Epithelial cell of proximal tubule (primary cell): ENCODE data around the gene RCAN2. TPM values are rescaled to one million over a fixed set of nuclear protein-coding genes. Genes with fewer than 3 reads are reported as not detected.

Experiments used
- DNase-seq: peaks from one replicate; pipeline ENCODE4 v3.0.0-alpha.2; 2011; ENCODE audit warnings: low read depth
- H3K4me3 ChIP-seq: 2 replicates; pipeline ENCODE4 v1.5.1; 2011; ENCODE audit warnings: low read depth, mild to moderate bottlenecking, low read length
- CTCF ChIP-seq: conservative IDR thresholded peaks from 2 replicates; pipeline ENCODE4 v1.5.1; 2012; ENCODE audit warnings: low read depth, mild to moderate bottlenecking, low read length
- total RNA-seq: library from RNA; depleted of rRNA; stranded (reverse); fragments of >200 nt; gene quantifications from 2 replicates; pipeline ENCODE4 v1.2.3, GENCODE V29; 2015

The RCAN2 gene
- total RNA-seq, 1 donor from 2014 or later = 5.3 TPM

- TF ChIP-seq CTCF = no peak
- DNase-seq = no peak
- peak overlapping the region; percentile 33 for H3K4me3 ChIP-seq
These were observed 133.7 kb downstream of the RCAN2 start for GRCh38 chr6:46357591-46357990.

- H3K4me3 ChIP-seq = no peak overlapping the region
- no peak for TF ChIP-seq CTCF
- no peak for DNase-seq
These were observed 134.7 kb downstream of the RCAN2 start for GRCh38 chr6:46356543-46356942.

- no peak for DNase-seq
- TF ChIP-seq CTCF = no peak
- H3K4me3 ChIP-seq = no peak overlapping the region
These were observed 137.7 kb downstream of the RCAN2 start for GRCh38 chr6:46353528-46353927.

GRCh38 chr6:46352541-46353268 is 138.5 kb downstream of the RCAN2 start:
- no peak for TF ChIP-seq CTCF
- H3K4me3 ChIP-seq = no peak overlapping the region
- no peak for DNase-seq

GRCh38 chr6:46350714-46351113 is 140.5 kb downstream of the RCAN2 start:
- TF ChIP-seq CTCF = no peak
- no peak for DNase-seq
- no peak overlapping the region for H3K4me3 ChIP-seq

- no peak for TF ChIP-seq CTCF
- no peak for DNase-seq
These were observed 143.6 kb downstream of the RCAN2 start for GRCh38 chr6:46347669-46348068.

GRCh38 chr6:46340246-46340645 is 151.0 kb downstream of the RCAN2 start:
- no peak for TF ChIP-seq CTCF
- no peak overlapping the region for H3K4me3 ChIP-seq
- DNase-seq = no peak

More at GRCh38 chr6:46347669-46348068, 143.6 kb downstream of the RCAN2 start:
- H3K4me3 ChIP-seq = no peak overlapping the region
